Measurements from ENCODE around the gene PTPRM.

DNA sequence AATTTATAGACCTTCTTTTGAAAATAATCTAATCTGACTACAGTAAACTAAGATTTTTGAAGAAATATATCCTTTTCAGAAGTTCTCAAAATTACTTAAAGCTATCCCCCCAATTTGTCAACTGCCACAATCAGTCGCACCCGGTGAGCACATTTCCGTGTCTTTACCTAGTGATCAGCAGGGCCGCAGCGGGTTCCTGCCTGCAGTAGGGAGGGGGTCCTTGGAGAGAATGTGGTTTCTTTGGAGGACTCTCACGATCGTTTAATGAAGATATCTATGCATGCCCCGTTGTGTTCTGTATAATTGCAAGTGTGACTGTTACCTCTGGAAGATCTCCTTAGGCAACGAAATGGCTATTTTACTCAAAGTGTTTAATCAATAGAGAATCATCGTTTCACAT, 790.2 kb downstream of the PTPRM start:
- TF ChIP-seq POLR2AphosphoS5 (IDR thresholded peaks at IDR 0.05) (no peak), RAD21 (conservative IDR thresholded peaks at IDR 0.05) (no peak), EZH2 (IDR thresholded peaks at IDR 0.05; ENCODE audit: borderline replicate concordance, insufficient read depth, low read length, poor library complexity, severe bottlenecking) (no peak), TAF1 (IDR thresholded peaks at IDR 0.05; ENCODE audit: low read depth) (no peak)
- TF ChIP-seq, protein P1, sequence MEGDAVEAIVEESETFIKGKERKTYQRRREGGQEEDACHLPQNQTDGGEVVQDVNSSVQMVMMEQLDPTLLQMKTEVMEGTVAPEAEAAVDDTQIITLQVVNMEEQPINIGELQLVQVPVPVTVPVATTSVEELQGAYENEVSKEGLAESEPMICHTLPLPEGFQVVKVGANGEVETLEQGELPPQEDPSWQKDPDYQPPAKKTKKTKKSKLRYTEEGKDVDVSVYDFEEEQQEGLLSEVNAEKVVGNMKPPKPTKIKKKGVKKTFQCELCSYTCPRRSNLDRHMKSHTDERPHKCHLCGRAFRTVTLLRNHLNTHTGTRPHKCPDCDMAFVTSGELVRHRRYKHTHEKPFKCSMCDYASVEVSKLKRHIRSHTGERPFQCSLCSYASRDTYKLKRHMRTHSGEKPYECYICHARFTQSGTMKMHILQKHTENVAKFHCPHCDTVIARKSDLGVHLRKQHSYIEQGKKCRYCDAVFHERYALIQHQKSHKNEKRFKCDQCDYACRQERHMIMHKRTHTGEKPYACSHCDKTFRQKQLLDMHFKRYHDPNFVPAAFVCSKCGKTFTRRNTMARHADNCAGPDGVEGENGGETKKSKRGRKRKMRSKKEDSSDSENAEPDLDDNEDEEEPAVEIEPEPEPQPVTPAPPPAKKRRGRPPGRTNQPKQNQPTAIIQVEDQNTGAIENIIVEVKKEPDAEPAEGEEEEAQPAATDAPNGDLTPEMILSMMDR (IDR thresholded peaks at IDR 0.05; ENCODE audit: poor library complexity, severe bottlenecking) = no peak
